ENCODE data around the gene RDH11. TPM values are rescaled to one million over a fixed set of nuclear protein-coding genes. Genes with fewer than 3 reads are reported as not detected.
"Not testable (repeated sequence)": the region's sequence is repeated elsewhere in the genome, so short reads cannot be mapped to it uniquely, and the experiment has no call there.

The RDH11 gene
- total RNA-seq, 1 donor from 2014 or later, result 55.6 TPM

GRCh38 chr14:67725171-67725570, 29.6 kb upstream of the RDH11 start:
- Mint-ChIP-seq H3K36me3 (no peaks in the 10 kb centered on the region), H3K27me3 (ENCODE audit: low read depth) (peaks cover 50% of the 10 kb centered on the region), H3K4me3 (no peak overlapping the region), H3K4me1 (no peaks in the 10 kb centered on the region), H3K9me3 (no peaks in the 10 kb centered on the region), H3K27ac (no peak overlapping the region)
- DNase-seq (ENCODE audit: low spot score in 2 of 2, unreplicated experiment in 2 of 2), result no peak
- TF ChIP-seq CTCF (IDR thresholded peaks at IDR 0.05; ENCODE audit: unreplicated experiment), result no peak

- Mint-ChIP-seq H3K4me1 (no peaks in the 10 kb centered on the region), H3K27me3 (ENCODE audit: low read depth) (peaks cover 41% of the 10 kb centered on the region), H3K27ac (no peak overlapping the region), H3K9me3 (no peaks in the 10 kb centered on the region), H3K4me3 (no peak overlapping the region), H3K36me3 (no peaks in the 10 kb centered on the region)
- TF ChIP-seq CTCF (IDR thresholded peaks at IDR 0.05; ENCODE audit: unreplicated experiment), result no peak
- DNase-seq (ENCODE audit: low spot score in 2 of 2, unreplicated experiment in 2 of 2), result no peak
Measured at GRCh38 chr14:67722293-67722692, 26.7 kb upstream of the RDH11 start.

DNA sequence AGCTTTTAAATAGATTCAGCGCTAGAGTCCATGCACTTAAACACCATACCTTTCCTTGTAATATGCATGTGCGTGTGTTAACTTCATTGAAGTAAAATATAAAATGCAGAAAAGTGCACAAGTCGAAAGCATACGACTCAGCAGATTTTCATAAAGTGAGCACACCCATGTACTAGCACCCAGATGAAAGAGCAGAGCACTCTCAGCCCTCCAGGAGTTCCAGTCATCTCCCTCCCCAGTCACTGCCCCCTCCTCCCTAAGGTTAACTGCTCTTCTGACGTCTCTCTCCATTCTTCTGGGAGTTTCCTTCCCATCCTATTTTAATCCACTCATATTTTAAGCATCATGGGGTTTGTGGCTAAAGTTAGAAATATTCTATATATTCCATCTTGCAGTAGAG, 26.3 kb upstream of the RDH11 start:
- H3K27me3 Mint-ChIP-seq (ENCODE audit: low read depth), result peaks cover 37% of the 10 kb centered on the region
- no peaks in the 10 kb centered on the region for H3K4me1 Mint-ChIP-seq
- no peak overlapping the region for H3K27ac Mint-ChIP-seq
- DNase-seq (ENCODE audit: low spot score in 2 of 2, unreplicated experiment in 2 of 2), result no peak
- no peaks in the 10 kb centered on the region for H3K36me3 Mint-ChIP-seq
- TF ChIP-seq CTCF (IDR thresholded peaks at IDR 0.05; ENCODE audit: unreplicated experiment), result no peak
- H3K4me3 Mint-ChIP-seq, result no peak overlapping the region
- no peaks in the 10 kb centered on the region for H3K9me3 Mint-ChIP-seq

GRCh38 chr14:67719866-67720265, 24.3 kb upstream of the RDH11 start:
- no peaks in the 10 kb centered on the region for H3K9me3 Mint-ChIP-seq
- TF ChIP-seq CTCF (IDR thresholded peaks at IDR 0.05; ENCODE audit: unreplicated experiment), result no peak
- peaks cover 25% of the 10 kb centered on the region for H3K27me3 Mint-ChIP-seq (ENCODE audit: low read depth)
- H3K27ac Mint-ChIP-seq, result no peak overlapping the region
- no peak overlapping the region for H3K4me3 Mint-ChIP-seq
- H3K36me3 Mint-ChIP-seq, result no peaks in the 10 kb centered on the region
- DNase-seq (ENCODE audit: low spot score in 2 of 2, unreplicated experiment in 2 of 2), result no peak
- no peaks in the 10 kb centered on the region for H3K4me1 Mint-ChIP-seq

DNA sequence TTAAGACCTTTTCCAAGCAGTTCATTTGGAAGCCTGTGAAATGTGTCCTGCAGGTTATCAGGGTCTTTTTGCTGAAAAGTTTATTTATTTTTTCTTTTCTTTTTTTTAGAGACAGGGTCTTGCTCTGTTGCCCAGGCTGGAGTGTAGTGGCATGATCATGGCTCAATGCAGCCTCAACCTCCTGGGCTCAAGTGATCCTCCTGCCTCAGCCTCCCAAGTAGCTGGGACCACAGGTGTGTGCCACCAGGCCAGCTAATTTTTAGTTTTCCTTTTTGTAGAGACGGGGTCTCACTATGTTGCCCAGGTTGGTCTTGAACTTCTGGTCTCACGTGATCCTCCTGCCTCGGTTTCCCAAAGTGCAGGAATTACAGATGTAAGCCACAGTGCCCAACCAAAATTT, 23.8 kb upstream of the RDH11 start:
- not testable (repeated sequence) for DNase-seq (ENCODE audit: low spot score in 2 of 2, unreplicated experiment in 2 of 2)
- H3K27me3 Mint-ChIP-seq (ENCODE audit: low read depth), result peaks cover 20% of the 10 kb centered on the region

GRCh38 chr14:67718265-67718664, 22.7 kb upstream of the RDH11 start:
- Mint-ChIP-seq H3K4me3 (no peak overlapping the region), H3K27me3 (ENCODE audit: low read depth) (peaks cover 13% of the 10 kb centered on the region), H3K9me3 (no peaks in the 10 kb centered on the region), H3K4me1 (no peaks in the 10 kb centered on the region), H3K27ac (no peak overlapping the region), H3K36me3 (no peaks in the 10 kb centered on the region)
- no peak for DNase-seq (ENCODE audit: low spot score in 2 of 2, unreplicated experiment in 2 of 2)
- TF ChIP-seq CTCF (IDR thresholded peaks at IDR 0.05; ENCODE audit: unreplicated experiment), result no peak

More for the DNA sequence above, 23.8 kb upstream of the RDH11 start:
- H3K9me3 Mint-ChIP-seq, H3K27ac Mint-ChIP-seq, H3K4me3 Mint-ChIP-seq, H3K4me1 Mint-ChIP-seq, H3K36me3 Mint-ChIP-seq: not testable (repeated sequence)
